Smooth muscle cell (in vitro differentiated cells): ENCODE data around the gene C10orf143. TPM values are rescaled to one million over a fixed set of nuclear protein-coding genes. Genes with fewer than 3 reads are reported as not detected.
"Not testable (repeated sequence)": the region's sequence is repeated elsewhere in the genome, so short reads cannot be mapped to it uniquely, and the experiment has no call there.

Source experiments
- DNase-seq: peaks from one replicate; lab custom pipeline; 2025; ENCODE audit not compliant: unreplicated experiment; lab: John Stamatoyannopoulos, UW
- H2AFZ ChIP-seq: fragments of 200-600 bp; sonication (generic); 2 replicates; pipeline ENCODE4 v1.6.0; 2016; ENCODE audit warnings: antibody characterized with exemption, low read depth, mild to moderate bottlenecking
- H3F3A ChIP-seq: fragments of 200-600 bp; sonication (generic); 2 replicates; pipeline ENCODE4 v1.6.0; 2017; ENCODE audit warnings: antibody characterized with exemption, low read depth
- H3K27ac ChIP-seq: fragments of 200-600 bp; sonication (generic); 2 replicates; pipeline ENCODE4 v1.5.1; 2016; ENCODE audit warnings: low read depth, mild to moderate bottlenecking
- H3K27me3 ChIP-seq: fragments of 200-600 bp; sonication (generic); 2 replicates; pipeline ENCODE4 v1.6.1; 2016; ENCODE audit warnings: low read depth, mild to moderate bottlenecking
- H3K36me3 ChIP-seq: fragments of 200-600 bp; sonication (generic); 2 replicates; pipeline ENCODE4 v1.5.1; 2016; ENCODE audit warnings: low read depth
- H3K4me1 ChIP-seq: fragments of 200-600 bp; sonication (generic); 2 replicates; pipeline ENCODE4 v1.5.1; 2016; ENCODE audit warnings: low read depth
- H3K4me2 ChIP-seq: fragments of 200-600 bp; sonication (generic); 2 replicates; pipeline ENCODE4 v1.6.0; 2016; ENCODE audit warnings: mild to moderate bottlenecking
- H3K4me3 ChIP-seq: fragments of 200-600 bp; sonication (generic); 2 replicates; pipeline ENCODE4 v1.5.1; 2016; ENCODE audit warnings: mild to moderate bottlenecking
- H3K79me2 ChIP-seq: fragments of 200-600 bp; sonication (generic); 2 replicates; pipeline ENCODE4 v1.6.0; 2016; ENCODE audit warnings: low read depth, mild to moderate bottlenecking
- H3K9ac ChIP-seq: fragments of 200-600 bp; sonication (generic); 2 replicates; pipeline ENCODE4 v1.6.0; 2016; ENCODE audit warnings: low read depth
- H3K9me3 ChIP-seq: fragments of 200-600 bp; sonication (generic); replicated peaks from 2 replicates; pipeline ENCODE4 v1.5.1; 2016; ENCODE audit warnings: low read depth
- H4K20me1 ChIP-seq: fragments of 200-600 bp; sonication (generic); 2 replicates; pipeline ENCODE4 v1.6.0; 2016; ENCODE audit warnings: low read depth
- CTCF ChIP-seq: fragments of 200-600 bp; sonication (generic); IDR thresholded peaks from 2 replicates; pipeline ENCODE4 v1.5.1; 2017; ENCODE audit warnings: borderline replicate concordance, mild to moderate bottlenecking, antibody characterized with exemption; ENCODE audit not compliant: insufficient read depth, poor library complexity, severe bottlenecking
- WGBS: methylation state at CpG from one replicate; pipeline ENCODE4 v1.1.7; 2016; ENCODE audit warnings: low lambda C conversion rate; 5-methylcytosine and 5-hydroxymethylcytosine counted together
- polyA plus RNA-seq: library from polyadenylated mRNA; unstranded; fragments of >200 nt; fragmentation: Nextera tagmentation; extraction: Ambion mirVana; gene quantifications from 2 replicates; pipeline ENCODE4 v1.2.1, GENCODE V29; 2016
- total RNA-seq: library from RNA; depleted of rRNA; stranded (reverse); fragments of >200 nt; gene quantifications from 2 replicates; pipeline ENCODE4 v1.2.3, GENCODE V29; 2014

C10orf143 gene
- total and polyA plus RNA-seq, 2 experiments from 2014 or later: 2.0 TPM; not detected in 1

DNA sequence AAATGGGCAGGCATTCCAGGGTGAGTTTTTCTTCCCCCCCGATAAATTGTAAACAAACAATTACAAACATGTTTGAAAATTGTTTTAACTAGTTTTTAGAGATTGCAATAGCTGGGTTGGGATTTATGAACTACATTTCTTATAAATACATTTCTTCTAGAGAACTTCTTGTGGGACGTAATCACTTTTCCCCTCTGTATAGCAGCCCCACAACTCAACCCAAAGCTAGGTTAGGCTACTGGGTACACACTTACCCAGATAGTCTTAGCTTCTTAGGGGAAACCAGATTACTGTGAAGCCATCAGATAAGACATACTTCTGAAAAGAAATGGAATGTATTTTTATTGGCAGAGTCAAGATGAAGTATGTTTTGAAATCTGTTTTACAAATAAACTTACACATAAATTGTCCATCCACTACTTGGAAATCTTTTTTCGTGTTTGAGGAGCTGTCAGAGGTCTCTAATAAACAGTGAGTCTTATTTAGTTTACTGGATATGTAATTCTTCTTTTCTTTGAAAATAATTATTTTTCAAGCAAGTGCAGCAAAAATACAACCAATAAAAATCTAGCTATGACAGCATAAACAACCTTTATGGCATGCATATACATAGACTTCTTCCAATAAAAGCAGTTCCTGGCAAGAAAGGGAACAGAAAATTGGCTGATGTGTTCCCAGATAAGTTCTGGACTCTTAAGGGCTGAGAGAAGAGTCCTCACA lies 17.6 kb upstream of the C10orf143 start:
- Histone ChIP-seq H4K20me1 (no peaks in the 10 kb centered on the region), H3K9me3 (no peaks in the 10 kb centered on the region), H3K27me3 (no peaks in the 10 kb centered on the region), H3K36me3 (no peaks in the 10 kb centered on the region), H3F3A (no peaks in the 10 kb centered on the region), H3K4me2 (no peak overlapping the region), H3K79me2 (no peaks in the 10 kb centered on the region), H2AFZ (no peak overlapping the region), H3K4me3 (no peak overlapping the region), H3K27ac (no peak overlapping the region), H3K4me1 (peaks cover 8% of the 10 kb centered on the region), H3K9ac (no peak overlapping the region)
- WGBS: 54% methylated on average over 3 of the region's 3 CpGs
- DNase-seq: no peak
- TF ChIP-seq CTCF: no peak

- Histone ChIP-seq H3K4me3 (no peak overlapping the region), H3K27ac (no peak overlapping the region), H3F3A (no peaks in the 10 kb centered on the region), H3K9me3 (no peaks in the 10 kb centered on the region), H3K36me3 (no peaks in the 10 kb centered on the region), H3K79me2 (no peaks in the 10 kb centered on the region), H3K27me3 (no peaks in the 10 kb centered on the region), H2AFZ (no peak overlapping the region), H3K9ac (no peak overlapping the region), H4K20me1 (no peaks in the 10 kb centered on the region), H3K4me1 (peaks cover 8% of the 10 kb centered on the region), H3K4me2 (no peak overlapping the region)
- DNase-seq: no peak
- WGBS: 30% methylated on average over 10 of the region's 10 CpGs
- peak; percentile 75 for TF ChIP-seq CTCF
Measured at GRCh38 chr10:130127364-130128061, 16.9 kb upstream of the C10orf143 start.

DNA sequence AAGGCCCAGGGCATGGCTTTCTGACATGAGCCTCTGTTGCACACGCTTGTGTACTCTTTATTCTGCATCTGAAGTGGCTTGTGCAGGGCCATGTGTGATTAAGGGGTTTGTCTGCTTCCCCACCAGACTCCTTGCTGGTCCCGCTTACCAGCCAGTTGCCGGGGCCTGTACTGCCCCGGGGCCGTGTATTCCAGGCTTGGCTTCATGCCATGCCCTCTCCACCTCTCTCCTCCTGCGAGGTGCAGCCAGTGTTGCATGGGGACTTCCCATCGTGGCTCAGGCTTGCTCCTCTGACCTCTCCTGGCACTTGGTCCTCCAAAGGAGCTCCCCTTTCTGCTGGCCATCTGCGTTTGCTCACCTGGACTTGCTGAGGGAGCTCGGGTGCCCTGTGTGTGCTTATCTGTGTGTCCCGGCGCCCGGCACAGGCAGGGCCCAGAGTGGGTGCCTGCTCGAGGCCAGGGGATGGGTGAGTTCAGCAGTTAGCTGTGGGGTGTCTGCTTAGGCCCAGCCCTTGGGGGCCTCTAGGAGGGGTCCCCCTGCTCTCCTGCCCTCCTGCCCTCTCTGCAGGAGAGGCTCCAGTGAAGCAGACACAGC lies 11.0 kb upstream of the C10orf143 start:
- no peaks in the 10 kb centered on the region for H3F3A ChIP-seq
- H3K9ac ChIP-seq: no peak overlapping the region
- H3K4me1 ChIP-seq: no peaks in the 10 kb centered on the region
- H3K27ac ChIP-seq: no peak overlapping the region
- H3K79me2 ChIP-seq: no peaks in the 10 kb centered on the region
- no peak overlapping the region for H3K4me3 ChIP-seq
- no peaks in the 10 kb centered on the region for H3K36me3 ChIP-seq
- no peaks in the 10 kb centered on the region for H3K27me3 ChIP-seq
- peaks cover 5% of the 10 kb centered on the region for H3K9me3 ChIP-seq
- 87% methylated on average over 13 of the region's 13 CpGs for WGBS
- H4K20me1 ChIP-seq: no peaks in the 10 kb centered on the region
- no peak overlapping the region for H2AFZ ChIP-seq
- DNase-seq: no peak
- no peak overlapping the region for H3K4me2 ChIP-seq
- TF ChIP-seq CTCF: no peak

GRCh38 chr10:130117535-130117934 lies 6.9 kb upstream of the C10orf143 start:
- H3F3A ChIP-seq, H3K27ac ChIP-seq, H3K9me3 ChIP-seq, H3K4me2 ChIP-seq, H4K20me1 ChIP-seq, H2AFZ ChIP-seq, H3K36me3 ChIP-seq, H3K4me1 ChIP-seq, H3K4me3 ChIP-seq, H3K9ac ChIP-seq, DNase-seq, H3K27me3 ChIP-seq, H3K79me2 ChIP-seq: not testable (repeated sequence)
- WGBS: 70% methylated on average over 6 of the region's 6 CpGs

- H3K36me3 ChIP-seq, H3K79me2 ChIP-seq, H3K4me1 ChIP-seq, H3K27me3 ChIP-seq, H3K9me3 ChIP-seq, H3F3A ChIP-seq, H4K20me1 ChIP-seq, H3K4me2 ChIP-seq, H3K4me3 ChIP-seq, H3K27ac ChIP-seq, H3K9ac ChIP-seq, H2AFZ ChIP-seq, DNase-seq: not testable (repeated sequence)
- 97% methylated on average over 4 of the region's 4 CpGs for WGBS
Measured at GRCh38 chr10:130116942-130117341, 6.3 kb upstream of the C10orf143 start.
